OCI-LY7 (cell line): ENCODE results near the gene CAB39. TPM values are rescaled to one million over a fixed set of nuclear protein-coding genes. Genes with fewer than 3 reads are reported as not detected.

Experiments used
- BruUV-seq: library from RNA; stranded (reverse); fragments of 400-500 nt; replicated peaks from 2 replicates; lab custom pipeline; 2021; lab: Mats Ljungman, UMichigan
- CTCF ChIA-PET: fragments of 300-600 bp; sonication (Branson Sonifier 250); formaldehyde crosslinking; loops from one replicate; lab custom pipeline; 2022; ENCODE audit warnings: antibody characterized with exemption; ENCODE audit not compliant: unreplicated experiment; lab: Charles Lee
- POLR2A ChIA-PET: fragments of 300-600 bp; sonication (Branson Sonifier 250); formaldehyde crosslinking; loops from one replicate; lab custom pipeline; 2022; ENCODE audit warnings: antibody characterized with exemption; lab: Charles Lee
- DNase-seq: peaks from one replicate; pipeline ENCODE4 v3.0.0-alpha.2; 2015; ENCODE audit warnings: low spot score
- H2AFZ ChIP-seq: fragments of 200-600 bp; sonication (generic), shearing (Covaris generic); 2 replicates; pipeline ENCODE4 v1.6.1; 2014; ENCODE audit warnings: mild to moderate bottlenecking, antibody characterized with exemption, low read length, moderate library complexity
- H3K27ac ChIP-seq: fragments of 200-600 bp; sonication (generic); 2 replicates; pipeline ENCODE4 v1.5.1; 2014; ENCODE audit warnings: mixed run types, low read depth, mild to moderate bottlenecking, moderate library complexity, low read length, inconsistent platforms; ENCODE audit not compliant: poor library complexity, severe bottlenecking
- H3K36me3 ChIP-seq: fragments of 200-600 bp; sonication (generic); 2 replicates; pipeline ENCODE4 v1.6.1; 2014; ENCODE audit warnings: mild to moderate bottlenecking, antibody characterized with exemption, low read length, moderate library complexity, mixed read lengths; ENCODE audit not compliant: insufficient read depth
- H3K4me1 ChIP-seq: fragments of 200-600 bp; sonication (generic); 2 replicates; pipeline ENCODE4 v1.5.1; 2014; ENCODE audit warnings: mild to moderate bottlenecking, low read length; ENCODE audit not compliant: insufficient read depth, poor library complexity, severe bottlenecking
- H3K4me2 ChIP-seq: fragments of 200-600 bp; sonication (generic); 2 replicates; pipeline ENCODE4 v1.6.1; 2014; ENCODE audit warnings: mild to moderate bottlenecking, low read length
- H3K4me3 ChIP-seq: fragments of 200-600 bp; sonication (generic); 2 replicates; pipeline ENCODE4 v1.5.1; 2014; ENCODE audit warnings: mild to moderate bottlenecking, low read depth, low read length; ENCODE audit not compliant: poor library complexity, severe bottlenecking
- H3K79me2 ChIP-seq: fragments of 200-600 bp; sonication (generic); 2 replicates; pipeline ENCODE4 v1.6.1; 2016; ENCODE audit warnings: low read depth, mild to moderate bottlenecking, low read length, moderate library complexity, mixed read lengths; ENCODE audit not compliant: insufficient read depth
- H3K9me2 ChIP-seq: fragments of 200-600 bp; sonication (generic); 2 replicates; pipeline ENCODE4 v1.6.1; 2016; ENCODE audit warnings: mild to moderate bottlenecking, low read length, mixed read lengths; ENCODE audit not compliant: insufficient read depth
- H3K9me3 ChIP-seq: fragments of 200-600 bp; sonication (generic); 2 replicates; pipeline ENCODE4 v1.6.1; 2014; ENCODE audit warnings: mild to moderate bottlenecking, mixed run types, low read length, mixed read lengths
- H4K20me1 ChIP-seq: fragments of 200-600 bp; sonication (generic); 2 replicates; pipeline ENCODE4 v1.6.1; 2014; ENCODE audit warnings: mild to moderate bottlenecking, antibody characterized with exemption, low read length, moderate library complexity, mixed read lengths; ENCODE audit not compliant: insufficient read depth
- EZH2phosphoT487 ChIP-seq: fragments of 200-600 bp; sonication (generic); IDR thresholded peaks from 2 replicates; pipeline ENCODE4 v1.6.1; 2018; ENCODE audit warnings: low read depth, borderline replicate concordance, mild to moderate bottlenecking, mixed run types, antibody characterized with exemption, low read length, moderate library complexity, mixed read lengths
- intact Hi-C: fragments of 100-400 bp; cut with micrococcal nuclease; formaldehyde crosslinking; loops from one replicate; pipeline ENCODE4 v1.10.0; 2022; ENCODE audit not compliant: unreplicated experiment
- total RNA-seq, 2 experiments: library from RNA; depleted of rRNA in 1 of 2; stranded (reverse); fragments of >200 nt in 1 of 2; shearing (Covaris generic) in 1 of 2; gene quantifications; 2 replicates each; pipeline ENCODE4 v1.2.3, GENCODE V29; 2014 to 2022
- TF ChIP-seq, protein P1 (sequence below): fragments of 200-600 bp; sonication (generic); conservative IDR thresholded peaks from 2 replicates; pipeline ENCODE4 v1.5.1; 2014; ENCODE audit warnings: mild to moderate bottlenecking, antibody characterized with exemption, low read length, moderate library complexity, mixed read lengths

The CAB39 gene
- total RNA-seq, 2 experiments from 2014 or later = 39.3 to 53.4 TPM

DNA sequence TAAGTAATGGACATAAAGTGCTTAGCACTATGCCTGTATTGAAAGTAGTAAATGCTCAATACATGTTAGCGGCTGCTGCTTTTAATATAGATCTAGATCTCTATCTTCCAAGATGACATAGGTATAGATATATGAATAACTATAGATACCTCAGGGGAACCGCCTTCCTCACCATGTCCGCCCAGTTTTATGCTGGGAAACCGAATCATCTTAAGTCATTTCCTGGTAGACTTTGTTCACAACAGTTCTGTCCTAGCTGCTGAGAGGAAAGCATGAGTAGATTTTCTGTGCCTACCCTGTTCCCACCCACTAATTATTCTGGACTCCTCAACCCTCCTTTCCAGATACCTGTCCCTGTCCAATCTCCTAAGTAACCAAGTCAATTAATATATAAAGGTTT lies 130.5 kb downstream of the CAB39 start:
- Histone ChIP-seq H2AFZ (no peak overlapping the region), H3K4me1 (no peaks in the 10 kb centered on the region), H3K9me2 (no peaks in the 10 kb centered on the region), H3K36me3 (no peaks in the 10 kb centered on the region), H3K4me2 (no peak overlapping the region), H4K20me1 (no peaks in the 10 kb centered on the region), H3K79me2 (no peaks in the 10 kb centered on the region), H3K4me3 (no peak overlapping the region), H3K27ac (no peak overlapping the region), H3K9me3 (no peaks in the 10 kb centered on the region)
- TF ChIP-seq, protein P1, sequence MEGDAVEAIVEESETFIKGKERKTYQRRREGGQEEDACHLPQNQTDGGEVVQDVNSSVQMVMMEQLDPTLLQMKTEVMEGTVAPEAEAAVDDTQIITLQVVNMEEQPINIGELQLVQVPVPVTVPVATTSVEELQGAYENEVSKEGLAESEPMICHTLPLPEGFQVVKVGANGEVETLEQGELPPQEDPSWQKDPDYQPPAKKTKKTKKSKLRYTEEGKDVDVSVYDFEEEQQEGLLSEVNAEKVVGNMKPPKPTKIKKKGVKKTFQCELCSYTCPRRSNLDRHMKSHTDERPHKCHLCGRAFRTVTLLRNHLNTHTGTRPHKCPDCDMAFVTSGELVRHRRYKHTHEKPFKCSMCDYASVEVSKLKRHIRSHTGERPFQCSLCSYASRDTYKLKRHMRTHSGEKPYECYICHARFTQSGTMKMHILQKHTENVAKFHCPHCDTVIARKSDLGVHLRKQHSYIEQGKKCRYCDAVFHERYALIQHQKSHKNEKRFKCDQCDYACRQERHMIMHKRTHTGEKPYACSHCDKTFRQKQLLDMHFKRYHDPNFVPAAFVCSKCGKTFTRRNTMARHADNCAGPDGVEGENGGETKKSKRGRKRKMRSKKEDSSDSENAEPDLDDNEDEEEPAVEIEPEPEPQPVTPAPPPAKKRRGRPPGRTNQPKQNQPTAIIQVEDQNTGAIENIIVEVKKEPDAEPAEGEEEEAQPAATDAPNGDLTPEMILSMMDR = no peak
- intact Hi-C loops = no loop called here
- DNase-seq = no peak
- BruUV-seq = no TSS peak
- CTCF ChIA-PET = no interaction called here
- POLR2A ChIA-PET = no interaction called here

DNA sequence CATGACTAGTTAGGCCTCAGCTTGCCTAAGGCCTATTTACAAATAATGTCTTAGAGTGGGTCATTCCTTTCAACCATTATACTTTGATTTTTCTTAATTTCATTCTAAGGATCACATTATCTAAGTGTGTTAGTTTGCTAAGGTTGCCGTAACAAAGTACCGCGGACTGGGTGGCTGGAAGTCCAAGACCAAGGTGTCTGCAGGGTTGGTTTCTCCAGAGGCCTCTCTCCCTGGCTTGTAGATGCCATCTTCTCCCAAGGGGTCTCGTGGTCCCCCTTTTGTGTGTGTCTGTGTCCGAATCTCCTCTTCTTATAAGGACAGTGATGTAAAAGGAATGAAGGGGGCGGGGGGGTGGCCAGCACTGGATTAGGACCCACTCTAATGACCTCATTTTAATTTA lies 133.7 kb downstream of the CAB39 start:
- Histone ChIP-seq H3K4me3 (no peak overlapping the region), H3K36me3 (no peaks in the 10 kb centered on the region), H3K9me2 (no peaks in the 10 kb centered on the region), H4K20me1 (no peaks in the 10 kb centered on the region), H2AFZ (no peak overlapping the region), H3K4me1 (no peaks in the 10 kb centered on the region), H3K27ac (no peak overlapping the region), H3K9me3 (no peaks in the 10 kb centered on the region), H3K79me2 (no peaks in the 10 kb centered on the region), H3K4me2 (no peak overlapping the region)
- TF ChIP-seq, protein P1 = no peak
- TF ChIP-seq EZH2phosphoT487 = no peak
- ChIA-PET CTCF (no interaction called here), POLR2A (interaction anchor here (0.6 to 0.7 kb wide), 2 partner anchors 9 to 1588 kb away, joined by 3 read pairs; no protein-coding TSS in a partner anchor)
- intact Hi-C loops = loop anchor here (5.0 kb wide), 1 partner anchor 76 kb away; no protein-coding TSS in a partner anchor
- DNase-seq = no peak
- no TSS peak for BruUV-seq

DNA sequence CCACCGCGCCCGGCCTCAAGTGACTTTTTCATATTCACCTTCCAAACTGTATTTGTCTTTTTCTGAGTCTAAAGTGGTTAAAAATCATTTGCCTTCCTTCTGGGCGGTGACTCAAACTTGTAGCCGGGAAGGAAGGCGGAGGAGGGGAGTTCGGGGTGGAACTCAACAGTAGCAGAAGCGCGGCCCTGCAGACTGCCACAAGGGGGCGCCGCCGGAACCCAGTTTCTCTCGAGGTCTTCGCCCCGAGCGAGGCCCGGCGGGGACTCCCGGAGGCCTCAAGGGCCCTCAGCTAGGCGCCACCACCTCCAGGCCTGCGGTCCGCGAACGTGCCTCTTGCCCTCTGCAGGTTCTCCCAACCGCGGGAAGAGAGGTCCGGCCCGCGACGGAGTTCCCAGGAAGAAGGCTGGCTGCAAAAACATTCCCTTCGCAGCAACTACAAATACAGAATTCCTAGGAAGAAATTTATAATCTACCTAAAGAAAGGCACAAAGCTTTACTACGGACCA lies 135.3 kb downstream of the CAB39 start:
- Histone ChIP-seq H3K79me2 (no peaks in the 10 kb centered on the region), H3K9me2 (no peaks in the 10 kb centered on the region), H3K4me2 (no peak overlapping the region), H3K27ac (no peak overlapping the region), H3K4me3 (no peak overlapping the region), H3K36me3 (no peaks in the 10 kb centered on the region), H3K9me3 (no peaks in the 10 kb centered on the region), H2AFZ (no peak overlapping the region), H4K20me1 (no peaks in the 10 kb centered on the region), H3K4me1 (no peaks in the 10 kb centered on the region)
- ChIA-PET POLR2A (interaction anchor here (0.6 kb wide), 1 partner anchor 549 kb away, joined by 3 read pairs; no protein-coding TSS in a partner anchor), CTCF (no interaction called here)
- peak; percentile 64 for DNase-seq
- no peak for TF ChIP-seq EZH2phosphoT487
- TF ChIP-seq, protein P1 = peak; percentile 82
- no TSS peak for BruUV-seq
- intact Hi-C loops = loop anchor here (2.0 to 5.0 kb wide), 2 partner anchors 74 to 139 kb away; no protein-coding TSS in a partner anchor
